MM.1S (cell line): ENCODE data around the gene BTG4.

Experiments
- DNase-seq: peaks from one replicate; pipeline ENCODE4 v3.0.0-alpha.2; 2015
- H2AFZ ChIP-seq: fragments of 300-600 bp; sonication (generic); 2 replicates; pipeline ENCODE4 v1.6.0; 2016; ENCODE audit warnings: antibody characterized with exemption, low read length
- H3F3A ChIP-seq: fragments of 300-600 bp; sonication (generic); 2 replicates; pipeline ENCODE4 v1.6.1; 2016; ENCODE audit warnings: mild to moderate bottlenecking, antibody characterized with exemption, low read length, moderate library complexity, mixed read lengths; ENCODE audit not compliant: insufficient read depth
- H3K27ac ChIP-seq: fragments of 300-600 bp; sonication (generic); 2 replicates; pipeline ENCODE4 v1.5.1; 2016; ENCODE audit warnings: mild to moderate bottlenecking, low read length
- H3K27me3 ChIP-seq: fragments of 300-600 bp; sonication (generic); replicated peaks from 2 replicates; pipeline ENCODE4 v1.6.0; 2016; ENCODE audit warnings: low read length; ENCODE audit not compliant: insufficient read depth
- H3K36me3 ChIP-seq: fragments of 300-600 bp; sonication (generic); replicated peaks from 2 replicates; pipeline ENCODE4 v1.6.1; 2016; ENCODE audit warnings: mild to moderate bottlenecking, low read length, mixed read lengths; ENCODE audit not compliant: insufficient read depth
- H3K4me1 ChIP-seq: fragments of 300-600 bp; sonication (generic); 2 replicates; pipeline ENCODE4 v1.6.1; 2016; ENCODE audit warnings: low read length, mixed read lengths
- H3K4me2 ChIP-seq: fragments of 300-600 bp; sonication (generic); 2 replicates; pipeline ENCODE4 v1.6.0; 2016; ENCODE audit warnings: low read depth, low read length
- H3K4me3 ChIP-seq: fragments of 300-600 bp; sonication (generic); 2 replicates; pipeline ENCODE4 v1.5.1; 2016; ENCODE audit warnings: low read length, mixed read lengths
- H3K79me2 ChIP-seq: fragments of 300-600 bp; sonication (generic); 2 replicates; pipeline ENCODE4 v1.6.1; 2016; ENCODE audit warnings: mixed run types, low read length, mixed read lengths
- H3K9ac ChIP-seq: fragments of 300-600 bp; sonication (generic); 2 replicates; pipeline ENCODE4 v1.6.1; 2016; ENCODE audit warnings: low read length, mixed read lengths
- H3K9me2 ChIP-seq: fragments of 300-600 bp; sonication (generic); replicated peaks from 2 replicates; pipeline ENCODE4 v1.6.1; 2016; ENCODE audit warnings: mild to moderate bottlenecking, low read length, mixed read lengths; ENCODE audit not compliant: insufficient read depth
- H3K9me3 ChIP-seq: fragments of 300-600 bp; sonication (generic); replicated peaks from 2 replicates; pipeline ENCODE4 v1.6.1; 2016; ENCODE audit warnings: mild to moderate bottlenecking, low read length, mixed read lengths; ENCODE audit not compliant: insufficient read depth
- H4K20me1 ChIP-seq: fragments of 300-600 bp; sonication (generic); 2 replicates; pipeline ENCODE4 v1.6.1; 2016; ENCODE audit warnings: mild to moderate bottlenecking, low read length, moderate library complexity, mixed read lengths; ENCODE audit not compliant: insufficient read depth
- CTCF ChIP-seq: fragments of 300-600 bp; sonication (generic); IDR thresholded peaks from 2 replicates; pipeline ENCODE4 v1.5.1; 2016; ENCODE audit warnings: antibody characterized with exemption, low read length, mixed read lengths
- EZH2 ChIP-seq: fragments of 300-600 bp; sonication (generic); optimal IDR thresholded peaks from 2 replicates; pipeline ENCODE3; 2017; ENCODE audit warnings: low read depth, mild to moderate bottlenecking, antibody characterized with exemption, low read length, mixed read lengths
- EZH2phosphoT487 ChIP-seq: fragments of 300-600 bp; sonication (generic); IDR thresholded peaks from 2 replicates; pipeline ENCODE4 v1.6.1; 2018; ENCODE audit warnings: antibody characterized with exemption, low read length

Gene BTG4

GRCh38 chr11:111466615-111467014, 45.6 kb downstream of the BTG4 start:
- Histone ChIP-seq H3K9me2 (no peaks in the 10 kb centered on the region), H3K9ac (no peak overlapping the region), H3K79me2 (no peaks in the 10 kb centered on the region), H2AFZ (no peak overlapping the region), H3K27me3 (no peaks in the 10 kb centered on the region), H4K20me1 (no peaks in the 10 kb centered on the region), H3K4me2 (no peak overlapping the region), H3K9me3 (no peaks in the 10 kb centered on the region), H3K27ac (no peak overlapping the region), H3K4me3 (no peak overlapping the region), H3K36me3 (no peaks in the 10 kb centered on the region), H3F3A (no peaks in the 10 kb centered on the region), H3K4me1 (no peaks in the 10 kb centered on the region)
- no peak for DNase-seq
- no peak for TF ChIP-seq EZH2
- TF ChIP-seq EZH2phosphoT487 = no peak
- TF ChIP-seq CTCF = no peak

- H3K9ac ChIP-seq = no peak overlapping the region
- H3K4me1 ChIP-seq = no peaks in the 10 kb centered on the region
- TF ChIP-seq EZH2 = no peak
- TF ChIP-seq CTCF = no peak
- TF ChIP-seq EZH2phosphoT487 = no peak
- H3K9me2 ChIP-seq = no peaks in the 10 kb centered on the region
- H3K36me3 ChIP-seq = no peaks in the 10 kb centered on the region
- no peaks in the 10 kb centered on the region for H4K20me1 ChIP-seq
- H3K27ac ChIP-seq = no peak overlapping the region
- no peaks in the 10 kb centered on the region for H3F3A ChIP-seq
- no peak overlapping the region for H3K4me3 ChIP-seq
- no peaks in the 10 kb centered on the region for H3K79me2 ChIP-seq
- H3K4me2 ChIP-seq = no peak overlapping the region
- no peak for DNase-seq
- no peaks in the 10 kb centered on the region for H3K9me3 ChIP-seq
- no peaks in the 10 kb centered on the region for H3K27me3 ChIP-seq
- H2AFZ ChIP-seq = no peak overlapping the region
Observed at GRCh38 chr11:111465400-111465799, 46.8 kb downstream of the BTG4 start.

GRCh38 chr11:111463276-111463675, 48.9 kb downstream of the BTG4 start:
- H3F3A ChIP-seq = no peaks in the 10 kb centered on the region
- H3K9me2 ChIP-seq = no peaks in the 10 kb centered on the region
- no peak overlapping the region for H3K4me2 ChIP-seq
- H3K9ac ChIP-seq = no peak overlapping the region
- H3K79me2 ChIP-seq = no peaks in the 10 kb centered on the region
- no peak overlapping the region for H3K27ac ChIP-seq
- H3K4me3 ChIP-seq = no peak overlapping the region
- H4K20me1 ChIP-seq = no peaks in the 10 kb centered on the region
- no peak overlapping the region for H2AFZ ChIP-seq
- H3K36me3 ChIP-seq = no peaks in the 10 kb centered on the region
- no peak for TF ChIP-seq CTCF
- no peaks in the 10 kb centered on the region for H3K27me3 ChIP-seq
- DNase-seq = no peak
- H3K9me3 ChIP-seq = no peaks in the 10 kb centered on the region
- no peaks in the 10 kb centered on the region for H3K4me1 ChIP-seq
